Measurements from ENCODE around the gene SCTR. TPM values are rescaled to one million over a fixed set of nuclear protein-coding genes. Genes with fewer than 3 reads are reported as not detected.

Gene SCTR
- total and polyA plus RNA-seq, 2 donors (not counting 1 experiment from before 2014, with no cell fraction given), result not detected

GRCh38 chr2:119421741-119422140, 102.5 kb downstream of the SCTR start:
- no peak overlapping the region for H3K27ac Mint-ChIP-seq
- no peak for ATAC-seq (ENCODE audit: low read depth)

GRCh38 chr2:119421304-119421703, 103.0 kb downstream of the SCTR start:
- ChIA-PET CTCF (interaction anchor here (1.3 kb wide), 1 partner anchor 55 kb away, joined by 6 read pairs; no protein-coding TSS in a partner anchor), POLR2A (no interaction called here)
- DNase-seq (no peak), ATAC-seq (ENCODE audit: low read depth) (no peak)
- H3K27ac Mint-ChIP-seq, result no peak overlapping the region
- peaks cover 50% of the 10 kb centered on the region for H3K27me3 Mint-ChIP-seq
- no peak overlapping the region for H3K27ac ChIP-seq (ENCODE audit: low read length in 2 of 2)
- WGBS (ENCODE audit: insufficient coverage), result no CpG with 5 or more reads among the region's 1 CpG
- H3K79me2 ChIP-seq (ENCODE audit: control insufficient read depth, insufficient read depth, low read length), result no peaks in the 10 kb centered on the region
- H3K4me3 Mint-ChIP-seq, result no peak overlapping the region
- peaks cover 6% of the 10 kb centered on the region for H3K9me3 Mint-ChIP-seq (ENCODE audit: insufficient read depth)
- H3K36me3 ChIP-seq (replicated peaks in 1 of 2; ENCODE audit: control extremely low read depth in 1 of 2, control insufficient read depth in 1 of 2, extremely low read depth in 1 of 2, insufficient read depth in 2 of 2, low read length in 1 of 2), result no peaks in the 10 kb centered on the region
- H3K27me3 ChIP-seq (replicated peaks in 1 of 4; ENCODE audit: control extremely low read depth in 1 of 4, control insufficient read depth in 3 of 4, insufficient read depth in 4 of 4, low read length in 3 of 4), result peaks cover 0 to 32% (median 14%) of the 10 kb centered on the region in 4 experiments
- no peak overlapping the region for H2AFZ ChIP-seq (ENCODE audit: insufficient read depth, low read depth, low read length, poor library complexity, severe bottlenecking)
- no peak overlapping the region for H3K9ac ChIP-seq (ENCODE audit: low read length)
- H4K20me1 ChIP-seq (ENCODE audit: control insufficient read depth, insufficient read depth, low read length, poor library complexity, severe bottlenecking), result no peaks in the 10 kb centered on the region
- peaks cover 3% of the 10 kb centered on the region for H3K4me1 Mint-ChIP-seq
- H3K4me1 ChIP-seq (ENCODE audit: control insufficient read depth in 2 of 2, insufficient read depth in 2 of 2, low read length in 2 of 2), result no peaks in the 10 kb centered on the region
- no peak overlapping the region for H3K4me2 ChIP-seq (replicated peaks; ENCODE audit: low read depth, low read length, poor library complexity, severe bottlenecking)
- peaks cover 1 to 8% (median 3%) of the 10 kb centered on the region in 3 donors for H3K9me3 ChIP-seq (ENCODE audit: control extremely low read depth in 1 of 3, control insufficient read depth in 2 of 3, insufficient read depth in 1 of 3, low read length in 2 of 3)
- no peak for TF ChIP-seq EZH2 (IDR thresholded peaks at IDR 0.05; ENCODE audit: borderline replicate concordance, insufficient read depth, low read depth, low read length, poor library complexity, severe bottlenecking)
- no peak for TF ChIP-seq CTCF (IDR thresholded peaks at IDR 0.05)
- intact Hi-C loops (cut with micrococcal nuclease), result no loop called here
- H3K4me3 ChIP-seq (ENCODE audit: control extremely low read depth in 1 of 5, extremely low read depth in 1 of 5, insufficient read depth in 1 of 5, low read depth in 2 of 5, low read length in 4 of 5), result no peak overlapping the region

More at GRCh38 chr2:119421741-119422140, 102.5 kb downstream of the SCTR start:
- H4K20me1 ChIP-seq (ENCODE audit: control insufficient read depth, insufficient read depth, low read length, poor library complexity, severe bottlenecking), result no peaks in the 10 kb centered on the region
- H3K4me1 ChIP-seq (ENCODE audit: control insufficient read depth in 2 of 2, insufficient read depth in 2 of 2, low read length in 2 of 2), result no peaks in the 10 kb centered on the region
- peaks cover 1 to 8% (median 3%) of the 10 kb centered on the region in 3 donors for H3K9me3 ChIP-seq (ENCODE audit: control extremely low read depth in 1 of 3, control insufficient read depth in 2 of 3, insufficient read depth in 1 of 3, low read length in 2 of 3)
- Mint-ChIP-seq H3K9me3 (ENCODE audit: insufficient read depth) (peaks cover 6% of the 10 kb centered on the region), H3K4me1 (no peaks in the 10 kb centered on the region), H3K27me3 (peaks cover 55% of the 10 kb centered on the region), H3K4me3 (no peak overlapping the region)
- no peak overlapping the region for H3K9ac ChIP-seq (ENCODE audit: low read length)
- TF ChIP-seq EZH2 (IDR thresholded peaks at IDR 0.05; ENCODE audit: borderline replicate concordance, insufficient read depth, low read depth, low read length, poor library complexity, severe bottlenecking), result no peak
- TF ChIP-seq CTCF (IDR thresholded peaks at IDR 0.05), result no peak
- H3K4me2 ChIP-seq (replicated peaks; ENCODE audit: low read depth, low read length, poor library complexity, severe bottlenecking), result no peak overlapping the region
- ChIA-PET POLR2A (no interaction called here), CTCF (no interaction called here)
- intact Hi-C loops (cut with micrococcal nuclease), result no loop called here
- DNase-seq, result no peak
- no peaks in the 10 kb centered on the region for H3K79me2 ChIP-seq (ENCODE audit: control insufficient read depth, insufficient read depth, low read length)
- H3K27ac ChIP-seq (ENCODE audit: low read length in 2 of 2), result no peak overlapping the region
- H2AFZ ChIP-seq (ENCODE audit: insufficient read depth, low read depth, low read length, poor library complexity, severe bottlenecking), result no peak overlapping the region
- H3K36me3 ChIP-seq (replicated peaks in 1 of 2; ENCODE audit: control extremely low read depth in 1 of 2, control insufficient read depth in 1 of 2, extremely low read depth in 1 of 2, insufficient read depth in 2 of 2, low read length in 1 of 2), result no peaks in the 10 kb centered on the region
- H3K27me3 ChIP-seq (replicated peaks in 1 of 4; ENCODE audit: control extremely low read depth in 1 of 4, control insufficient read depth in 3 of 4, insufficient read depth in 4 of 4, low read length in 3 of 4), result peaks cover 0 to 36% (median 14%) of the 10 kb centered on the region in 4 experiments
- no peak overlapping the region for H3K4me3 ChIP-seq (ENCODE audit: control extremely low read depth in 1 of 5, extremely low read depth in 1 of 5, insufficient read depth in 1 of 5, low read depth in 2 of 5, low read length in 4 of 5)
